ENCODE data around the gene TIAM1.

The TIAM1 gene

DNA sequence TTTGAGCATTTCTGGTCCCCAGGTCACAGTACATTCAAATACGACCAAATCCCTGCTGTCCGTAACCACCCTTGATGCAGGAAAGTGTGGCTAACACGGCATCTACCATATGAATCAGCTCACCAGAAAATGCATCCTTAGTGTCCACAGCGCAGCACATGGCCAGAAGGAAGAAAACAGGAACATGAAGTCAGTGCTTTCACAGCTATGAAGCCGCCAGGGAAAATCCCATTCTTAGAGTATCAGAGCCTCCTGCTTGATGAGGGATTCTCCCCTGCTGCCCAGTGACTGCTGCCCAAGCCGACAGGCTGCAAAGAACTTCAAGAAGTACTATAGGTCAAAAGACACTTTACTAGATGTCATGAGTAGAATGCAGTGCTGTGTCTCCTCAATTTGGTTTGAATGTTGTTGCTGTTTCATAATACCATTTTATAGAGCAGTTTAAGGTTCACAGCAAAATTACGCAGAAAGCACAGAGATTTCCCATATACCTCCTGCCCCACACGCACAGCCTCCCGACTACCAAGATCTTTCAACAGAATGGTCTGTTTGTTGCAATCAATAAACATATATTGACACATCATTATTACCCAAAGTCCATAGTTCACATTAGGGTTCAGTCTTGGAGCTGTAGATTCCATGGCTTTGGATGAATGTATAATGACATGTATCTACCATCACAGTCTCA lies 14.5 kb downstream of the TIAM1 start:
- DNase-seq (ENCODE audit: low spot score) = no peak

DNA sequence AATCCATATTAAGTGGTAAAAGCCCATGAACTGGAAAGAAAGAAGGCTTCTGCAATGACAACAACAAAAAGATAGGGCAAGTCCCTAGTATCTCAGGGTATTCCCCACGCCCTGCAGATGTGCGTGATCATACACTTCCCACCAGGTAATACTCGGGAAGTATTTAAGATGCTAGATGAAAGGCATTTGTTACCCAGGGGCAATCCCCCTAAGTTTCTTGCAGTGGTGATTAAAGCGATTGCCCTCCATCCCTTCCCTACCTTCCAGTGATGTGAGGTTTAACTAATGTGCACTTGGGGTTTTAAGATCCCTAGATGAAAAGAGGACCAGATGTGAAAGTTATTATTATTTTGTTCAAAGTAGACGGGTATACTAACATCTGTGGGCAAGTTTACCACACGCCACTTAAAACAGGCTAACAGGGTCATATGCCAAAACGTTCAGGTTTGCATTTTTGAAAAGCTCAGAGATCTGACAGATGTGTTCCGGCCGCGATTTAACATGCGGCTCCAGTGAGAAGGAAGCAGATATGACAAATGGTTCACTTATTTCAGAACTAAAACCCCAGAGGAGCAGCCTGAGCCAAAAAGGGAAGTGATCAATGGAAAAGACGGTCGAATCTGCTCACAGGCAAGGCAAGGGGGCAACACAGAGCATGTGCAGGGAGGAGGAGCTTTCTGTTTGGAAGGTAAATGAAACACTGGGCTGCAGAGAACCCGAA lies 17.4 kb downstream of the TIAM1 start:
- no peak for DNase-seq (ENCODE audit: low spot score)

DNA sequence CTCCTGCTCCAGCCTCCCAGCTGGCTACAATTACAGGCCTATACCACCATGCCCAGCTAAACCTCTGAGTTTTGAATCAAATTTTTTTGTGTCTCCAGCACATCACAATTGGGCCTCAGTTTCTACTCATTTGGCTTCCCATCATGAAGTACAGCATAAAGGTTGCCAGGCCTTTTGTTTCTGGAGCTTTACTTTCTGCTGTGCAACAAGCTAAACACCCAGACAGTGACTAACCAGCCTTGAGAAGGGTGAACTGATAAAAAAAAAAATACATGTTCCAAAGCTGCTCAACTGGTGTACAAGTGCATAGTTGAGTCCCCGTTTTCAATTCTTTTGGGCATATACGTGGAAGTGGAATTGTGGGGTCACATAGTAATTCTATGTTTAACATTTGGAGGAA lies 25.1 kb downstream of the TIAM1 start:
- DNase-seq (ENCODE audit: low spot score) = no peak

GRCh38 chr21:31317688-31318087 lies 26.4 kb downstream of the TIAM1 start:
- DNase-seq (ENCODE audit: low spot score) = no peak

GRCh38 chr21:31316488-31317169 lies 27.4 kb downstream of the TIAM1 start:
- DNase-seq (ENCODE audit: low spot score) = no peak

DNA sequence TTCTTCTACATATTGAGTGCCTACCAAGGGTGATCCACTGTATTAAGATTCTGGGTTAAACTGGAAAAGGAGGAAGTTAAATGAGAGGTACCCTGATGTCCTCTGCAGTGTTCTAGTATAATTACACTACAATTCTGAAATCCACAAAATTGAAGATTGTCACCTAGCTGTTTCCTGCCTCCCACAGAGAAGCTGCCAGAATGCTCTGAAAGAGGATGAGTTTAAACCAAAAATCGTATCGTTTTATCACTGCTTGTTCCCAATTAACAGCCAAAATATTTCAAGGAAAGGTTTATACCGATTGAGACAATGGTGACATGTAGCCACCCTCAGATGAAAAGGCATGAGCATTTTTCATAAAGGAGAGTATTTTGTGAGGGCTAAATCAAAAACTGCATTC lies 28.0 kb downstream of the TIAM1 start:
- no peak for DNase-seq (ENCODE audit: low spot score)

DNA sequence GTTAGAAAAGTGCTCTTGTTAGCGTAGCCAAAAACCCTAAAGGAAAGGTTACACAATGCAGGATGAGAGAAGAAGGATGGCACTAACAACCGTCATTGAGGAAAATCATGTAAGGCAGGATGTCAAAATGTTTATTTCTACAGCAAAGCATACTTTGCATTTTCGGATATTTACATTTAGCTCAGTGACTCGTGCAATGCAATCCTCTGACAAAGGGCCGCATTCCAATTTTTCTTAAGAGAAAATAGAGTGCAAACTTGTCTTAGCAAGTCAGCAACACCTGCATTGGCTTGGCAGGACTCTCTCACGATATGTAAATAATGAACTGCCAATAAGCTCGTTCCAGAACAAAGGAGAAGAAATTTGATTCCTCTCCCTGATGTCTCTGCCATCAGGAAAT lies 33.3 kb downstream of the TIAM1 start:
- DNase-seq (ENCODE audit: low spot score) = no peak

GRCh38 chr21:31308584-31308983 lies 35.5 kb downstream of the TIAM1 start:
- DNase-seq (ENCODE audit: low spot score) = no peak

DNA sequence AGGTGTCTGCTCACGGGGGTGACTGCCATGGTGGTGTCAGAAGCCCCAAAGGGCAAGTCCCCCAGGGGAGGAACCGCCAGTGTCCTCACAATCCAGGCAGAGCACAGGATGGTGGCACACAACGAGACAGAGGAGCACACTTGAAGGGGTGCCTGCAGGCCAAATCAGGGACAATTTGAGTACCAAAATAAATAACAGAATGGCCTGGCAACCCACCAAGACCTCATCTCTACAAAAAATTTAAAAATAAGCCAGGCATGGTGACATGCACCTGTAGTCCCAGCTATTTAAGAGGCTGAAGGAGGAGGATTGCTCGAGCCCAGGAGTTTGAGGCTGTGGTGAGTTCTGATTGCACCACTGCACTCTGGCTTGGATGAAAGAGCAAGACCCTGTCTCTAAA lies 38.2 kb downstream of the TIAM1 start:
- DNase-seq (ENCODE audit: low spot score) = no peak

DNA sequence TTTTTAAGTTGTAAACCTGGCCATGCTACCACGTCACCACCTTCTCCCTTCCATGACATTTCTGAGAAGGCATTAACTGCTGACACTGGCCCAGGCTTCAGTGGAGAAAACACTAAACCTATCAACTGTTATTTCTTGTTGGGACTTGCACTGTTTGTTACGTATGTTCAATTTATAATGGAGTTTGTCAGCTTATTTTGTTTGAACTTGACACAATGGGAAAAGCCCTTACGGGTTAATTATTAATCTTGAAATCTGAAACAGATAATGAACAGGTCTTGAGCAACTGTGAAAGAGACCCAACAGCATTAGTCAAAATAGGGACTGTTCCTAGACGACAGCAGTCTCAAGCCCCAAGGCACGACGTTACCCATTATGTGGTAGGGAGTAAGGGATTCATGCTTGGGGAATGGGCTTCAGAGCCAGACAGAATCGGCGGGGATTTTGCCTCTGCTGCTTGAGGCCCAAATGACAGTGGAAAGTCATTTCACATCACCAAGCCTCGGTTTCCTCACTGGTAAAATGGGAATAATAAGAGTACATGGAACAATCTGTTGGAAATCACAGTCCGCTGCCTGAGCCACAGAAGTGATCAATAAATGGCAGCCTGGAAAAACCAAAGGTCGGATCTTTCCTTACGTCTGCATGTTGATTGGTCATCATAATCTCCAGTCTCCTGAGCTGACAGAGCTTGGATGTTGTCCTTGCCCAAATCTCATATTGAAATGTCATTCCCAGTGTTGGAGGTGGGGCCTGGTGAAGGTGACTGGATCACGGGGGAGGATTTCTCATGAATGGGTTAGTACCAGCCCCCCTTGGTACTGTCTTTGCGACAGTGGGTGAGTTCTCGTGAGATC lies 44.5 kb downstream of the TIAM1 start:
- no peak for DNase-seq (ENCODE audit: low spot score)

DNA sequence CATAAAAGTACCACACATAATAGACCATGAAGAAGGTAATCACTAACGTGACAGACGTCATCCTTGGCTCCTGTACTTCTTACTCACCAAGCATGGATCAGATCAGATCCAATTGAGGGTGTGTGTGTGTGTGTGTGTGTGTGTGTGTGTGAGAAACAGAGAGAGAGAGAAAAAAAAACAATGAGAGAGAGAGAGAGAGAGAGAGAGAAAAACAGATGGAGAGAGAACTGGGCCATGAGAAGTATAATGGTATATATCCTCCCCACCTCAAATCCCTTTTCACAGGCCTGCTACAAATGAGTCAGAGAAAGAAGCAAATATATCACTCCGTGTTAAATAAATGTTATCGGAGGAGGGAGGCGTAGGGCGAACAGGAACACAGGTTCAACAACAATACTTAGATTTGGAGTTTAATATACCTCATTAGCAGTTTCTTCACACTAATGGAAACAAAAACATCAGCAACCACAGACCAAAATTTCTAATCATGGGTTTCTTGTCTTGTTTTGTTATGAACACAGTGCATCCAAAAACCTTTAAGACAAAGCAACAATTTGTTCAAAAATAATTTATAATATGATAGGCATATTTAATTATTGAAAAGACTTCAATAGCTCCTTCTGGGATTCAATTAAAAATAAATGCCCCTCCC lies 45.3 kb downstream of the TIAM1 start:
- no peak for DNase-seq (ENCODE audit: low spot score)

DNA sequence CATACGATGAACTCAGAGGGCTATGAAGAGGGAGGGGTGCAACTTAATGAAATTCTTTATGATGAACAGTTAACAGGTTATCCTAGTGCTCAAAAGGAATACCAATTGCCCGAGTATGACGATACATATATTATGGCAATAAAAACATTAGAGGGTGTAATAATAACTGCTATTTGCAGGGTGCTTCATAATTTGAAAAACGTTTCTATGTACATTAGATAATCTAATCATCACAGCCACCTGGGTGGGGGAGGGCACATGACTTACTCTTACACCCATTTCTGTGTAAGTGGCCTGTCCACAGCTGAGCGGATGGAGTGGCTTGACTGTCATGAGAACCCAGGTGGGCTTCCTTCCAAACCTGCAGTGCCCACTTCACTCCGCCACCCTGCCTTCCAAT lies 46.3 kb downstream of the TIAM1 start:
- no peak for DNase-seq (ENCODE audit: low spot score)

DNA sequence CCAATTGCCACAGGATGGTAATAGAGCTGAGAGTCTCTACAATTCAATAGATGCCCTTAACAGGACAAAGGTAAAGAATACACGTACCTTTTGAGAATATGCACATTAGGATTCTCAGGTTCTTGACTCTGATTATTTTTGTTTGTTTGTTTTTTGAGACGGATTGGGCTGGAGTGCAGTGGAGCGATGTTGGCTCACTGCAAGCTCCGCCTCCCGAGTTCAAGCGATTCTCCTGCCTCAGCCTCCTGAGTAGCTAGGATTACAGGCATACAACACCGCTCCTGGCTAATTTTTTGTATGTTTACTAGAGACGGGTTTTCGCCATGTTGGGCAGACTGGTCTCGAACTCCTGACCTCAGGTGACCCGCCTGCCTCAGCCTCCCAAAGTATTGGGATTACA lies 48.4 kb downstream of the TIAM1 start:
- DNase-seq (ENCODE audit: low spot score) = no peak

GRCh38 chr21:31294691-31295090 lies 49.4 kb downstream of the TIAM1 start:
- DNase-seq (ENCODE audit: low spot score) = no peak

- no peak for DNase-seq (ENCODE audit: low spot score)
Observed at GRCh38 chr21:31293986-31294385, 50.1 kb downstream of the TIAM1 start.

- no peak for DNase-seq (ENCODE audit: low spot score)
Observed at GRCh38 chr21:31290765-31291164, 53.3 kb downstream of the TIAM1 start.

- DNase-seq (ENCODE audit: low spot score) = no peak
Observed at GRCh38 chr21:31289702-31290101, 54.4 kb downstream of the TIAM1 start.

- no peak for DNase-seq (ENCODE audit: low spot score)
Observed at GRCh38 chr21:31288191-31288590, 55.9 kb downstream of the TIAM1 start.

GRCh38 chr21:31287201-31287600 lies 56.9 kb downstream of the TIAM1 start:
- DNase-seq (ENCODE audit: low spot score) = no peak

GRCh38 chr21:31286621-31287020 lies 57.4 kb downstream of the TIAM1 start:
- no peak for DNase-seq (ENCODE audit: low spot score)

GRCh38 chr21:31284797-31285397 lies 59.2 kb downstream of the TIAM1 start:
- no peak for DNase-seq (ENCODE audit: low spot score)

Data from hematopoietic multipotent progenitor cell treated with erythropoietin and hydrocortisone succinate and interleukin-3 and kit ligand, for 17 days (in vitro differentiated cells).